ENCODE measurements around the gene HOXA9.

Gene HOXA9

GRCh38 chr7:27179503-27180430 is 14.4 kb upstream of the HOXA9 start:
- Histone ChIP-seq H3K4me1 (ENCODE audit: control insufficient read depth, insufficient read depth, low read length) (peaks cover 22% of the 10 kb centered on the region), H3K9ac (ENCODE audit: low read length in 2 of 2) (no peak overlapping the region), H3K27me3 (ENCODE audit: control insufficient read depth in 1 of 2, insufficient read depth in 2 of 2, low read length in 2 of 2) (peaks cover 88 to 98% of the 10 kb centered on the region in 2 donors), H3K36me3 (ENCODE audit: control insufficient read depth in 2 of 2, insufficient read depth in 2 of 2, low read length in 2 of 2) (no peaks in the 10 kb centered on the region), H3K27ac (ENCODE audit: low read length) (no peak overlapping the region), H3K4me3 (ENCODE audit: low read length in 2 of 2) (peak overlapping the region; percentile 12 to 40), H3K9me3 (ENCODE audit: control insufficient read depth in 2 of 2, low read length in 2 of 2) (no peaks in the 10 kb centered on the region)

DNA sequence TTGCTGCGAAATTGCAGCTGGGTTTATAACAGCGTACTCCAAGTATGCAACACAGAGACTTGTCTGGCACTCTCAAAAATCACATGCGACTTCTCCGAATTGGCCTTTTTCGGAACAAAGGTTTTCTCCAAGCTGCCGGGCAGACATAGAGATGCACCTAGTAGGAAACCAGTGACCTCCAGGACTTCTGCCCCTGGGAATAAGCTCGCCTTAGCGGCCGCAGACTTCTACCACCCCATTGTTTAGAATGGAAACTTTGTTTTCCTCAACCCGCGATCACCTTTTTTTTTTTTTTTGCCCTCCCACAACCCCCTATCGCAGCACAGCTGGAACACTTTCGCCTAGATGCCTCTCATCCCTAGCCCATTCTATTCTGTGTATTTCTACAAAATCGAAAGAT is 13.7 kb upstream of the HOXA9 start:
- Histone ChIP-seq H3K27me3 (ENCODE audit: control insufficient read depth in 1 of 2, insufficient read depth in 2 of 2, low read length in 2 of 2) (peaks cover 90 to 98% of the 10 kb centered on the region in 2 donors), H3K9me3 (ENCODE audit: control insufficient read depth in 2 of 2, low read length in 2 of 2) (no peaks in the 10 kb centered on the region), H3K27ac (ENCODE audit: low read length) (no peak overlapping the region), H3K36me3 (ENCODE audit: control insufficient read depth in 2 of 2, insufficient read depth in 2 of 2, low read length in 2 of 2) (no peaks in the 10 kb centered on the region), H3K9ac (ENCODE audit: low read length in 2 of 2) (no peak overlapping the region), H3K4me1 (ENCODE audit: control insufficient read depth, insufficient read depth, low read length) (peaks cover 17% of the 10 kb centered on the region), H3K4me3 (ENCODE audit: low read length in 2 of 2) (no peak overlapping the region)

DNA sequence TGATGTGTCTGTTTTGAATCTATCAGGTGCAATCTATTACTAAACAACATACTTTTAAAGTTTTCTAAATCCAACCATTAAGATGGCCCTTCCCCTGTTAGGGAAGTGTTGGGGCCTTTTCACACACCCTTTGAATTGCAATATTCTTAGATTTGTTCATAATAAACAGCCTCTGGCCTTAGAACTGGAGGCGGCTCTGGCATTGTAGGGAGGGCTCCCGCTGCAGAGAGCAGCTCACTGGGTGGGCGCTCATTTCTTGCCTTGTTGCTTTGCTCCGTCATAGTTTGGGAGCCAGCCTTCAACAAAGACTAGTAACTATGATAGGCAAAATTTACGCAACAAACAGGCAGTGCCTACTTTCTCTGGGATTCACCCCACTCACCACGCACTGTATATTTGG is 13.0 kb upstream of the HOXA9 start:
- no peaks in the 10 kb centered on the region for H3K36me3 ChIP-seq (ENCODE audit: control insufficient read depth in 2 of 2, insufficient read depth in 2 of 2, low read length in 2 of 2)
- no peak overlapping the region for H3K9ac ChIP-seq (ENCODE audit: low read length in 2 of 2)
- peaks cover 84 to 98% of the 10 kb centered on the region in 2 donors for H3K27me3 ChIP-seq (ENCODE audit: control insufficient read depth in 1 of 2, insufficient read depth in 2 of 2, low read length in 2 of 2)
- H3K9me3 ChIP-seq (ENCODE audit: control insufficient read depth in 2 of 2, low read length in 2 of 2), result no peaks in the 10 kb centered on the region
- no peak overlapping the region for H3K27ac ChIP-seq (ENCODE audit: low read length)
- no peak overlapping the region for H3K4me3 ChIP-seq (ENCODE audit: low read length in 2 of 2)
- peaks cover 21% of the 10 kb centered on the region for H3K4me1 ChIP-seq (ENCODE audit: control insufficient read depth, insufficient read depth, low read length)

GRCh38 chr7:27177795-27178320 is 12.5 kb upstream of the HOXA9 start:
- no peaks in the 10 kb centered on the region for H3K9me3 ChIP-seq (ENCODE audit: control insufficient read depth in 2 of 2, low read length in 2 of 2)
- H3K27me3 ChIP-seq (ENCODE audit: control insufficient read depth in 1 of 2, insufficient read depth in 2 of 2, low read length in 2 of 2), result peaks cover 82 to 98% of the 10 kb centered on the region in 2 donors
- H3K4me3 ChIP-seq (ENCODE audit: low read length in 2 of 2), result no peak overlapping the region
- peaks cover 23% of the 10 kb centered on the region for H3K4me1 ChIP-seq (ENCODE audit: control insufficient read depth, insufficient read depth, low read length)
- H3K27ac ChIP-seq (ENCODE audit: low read length), result no peak overlapping the region
- no peaks in the 10 kb centered on the region for H3K36me3 ChIP-seq (ENCODE audit: control insufficient read depth in 2 of 2, insufficient read depth in 2 of 2, low read length in 2 of 2)
- no peak overlapping the region for H3K9ac ChIP-seq (ENCODE audit: low read length in 2 of 2)

DNA sequence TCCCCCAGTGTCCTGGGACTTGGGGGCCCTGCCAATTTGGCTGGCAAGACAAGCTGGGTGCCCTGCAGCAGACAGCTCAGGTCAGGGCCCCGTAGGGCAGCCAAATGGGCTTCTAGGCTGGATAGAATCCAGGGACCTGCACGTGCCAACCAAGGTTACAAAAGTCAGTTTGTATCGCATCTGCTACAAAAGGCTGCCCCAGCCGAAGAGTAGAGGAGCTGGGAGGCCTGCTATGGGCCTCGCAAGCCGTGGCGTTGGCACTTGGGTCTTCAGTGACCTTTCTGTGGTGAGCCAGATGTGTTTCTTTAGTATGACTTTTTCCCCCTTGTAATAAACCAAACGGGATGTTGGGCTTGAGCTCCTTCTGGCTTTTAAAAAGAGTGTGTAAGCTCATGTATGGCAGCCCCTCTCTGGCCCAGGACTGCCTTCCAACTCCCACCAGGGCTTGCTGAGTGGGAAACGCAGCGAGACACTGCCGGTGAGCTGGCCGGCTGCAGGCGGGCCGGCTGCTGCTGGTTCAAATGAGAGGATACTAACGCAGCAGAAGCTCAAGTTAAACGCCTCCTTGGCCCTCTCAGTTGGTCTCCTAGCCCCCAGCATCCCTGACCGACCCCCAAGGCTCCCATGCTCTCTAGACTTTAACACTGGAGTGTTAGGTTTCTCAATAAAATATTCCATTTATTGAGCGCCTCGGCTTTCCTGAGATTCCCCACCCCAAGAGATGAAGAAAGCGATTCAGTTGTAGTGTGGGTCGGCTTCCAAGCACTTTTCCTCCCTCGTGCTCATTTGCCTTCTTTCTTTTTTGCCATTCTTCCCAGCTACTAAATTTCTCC is 11.8 kb upstream of the HOXA9 start:
- H3K27ac ChIP-seq (ENCODE audit: low read length), result no peak overlapping the region
- no peaks in the 10 kb centered on the region for H3K36me3 ChIP-seq (ENCODE audit: control insufficient read depth in 2 of 2, insufficient read depth in 2 of 2, low read length in 2 of 2)
- H3K27me3 ChIP-seq (ENCODE audit: control insufficient read depth in 1 of 2, insufficient read depth in 2 of 2, low read length in 2 of 2), result peaks cover 81 to 98% of the 10 kb centered on the region in 2 donors

GRCh38 chr7:27176524-27176845 is 11.1 kb upstream of the HOXA9 start:
- Histone ChIP-seq H3K36me3 (ENCODE audit: control insufficient read depth in 2 of 2, insufficient read depth in 2 of 2, low read length in 2 of 2) (no peaks in the 10 kb centered on the region), H3K27ac (ENCODE audit: low read length) (no peak overlapping the region), H3K4me1 (ENCODE audit: control insufficient read depth, insufficient read depth, low read length) (peaks cover 28% of the 10 kb centered on the region), H3K9me3 (ENCODE audit: control insufficient read depth in 2 of 2, low read length in 2 of 2) (no peaks in the 10 kb centered on the region), H3K27me3 (ENCODE audit: control insufficient read depth in 1 of 2, insufficient read depth in 2 of 2, low read length in 2 of 2) (peaks cover 82 to 99% of the 10 kb centered on the region in 2 donors), H3K9ac (ENCODE audit: low read length in 2 of 2) (no peak overlapping the region), H3K4me3 (ENCODE audit: low read length in 2 of 2) (no peak overlapping the region)

More for the DNA sequence above, 11.8 kb upstream of the HOXA9 start:
- H3K9me3 ChIP-seq (ENCODE audit: control insufficient read depth in 2 of 2, low read length in 2 of 2), result no peaks in the 10 kb centered on the region
- no peak overlapping the region for H3K9ac ChIP-seq (ENCODE audit: low read length in 2 of 2)
- H3K4me1 ChIP-seq (ENCODE audit: control insufficient read depth, insufficient read depth, low read length), result peaks cover 26% of the 10 kb centered on the region
- no peak overlapping the region for H3K4me3 ChIP-seq (ENCODE audit: low read length in 2 of 2)

- Histone ChIP-seq H3K4me1 (ENCODE audit: control insufficient read depth, insufficient read depth, low read length) (peaks cover 28% of the 10 kb centered on the region), H3K27me3 (ENCODE audit: control insufficient read depth in 1 of 2, insufficient read depth in 2 of 2, low read length in 2 of 2) (peaks cover 84 to 100% of the 10 kb centered on the region in 2 donors), H3K9ac (ENCODE audit: low read length in 2 of 2) (no peak overlapping the region)
Observed at GRCh38 chr7:27175626-27176523, 10.5 kb upstream of the HOXA9 start.

GRCh38 chr7:27174874-27175625 is 9.7 kb upstream of the HOXA9 start:
- Histone ChIP-seq H3K4me3 (ENCODE audit: low read length in 2 of 2) (no peak overlapping the region), H3K36me3 (ENCODE audit: control insufficient read depth in 2 of 2, insufficient read depth in 2 of 2, low read length in 2 of 2) (no peaks in the 10 kb centered on the region), H3K27ac (ENCODE audit: low read length) (no peak overlapping the region), H3K9me3 (ENCODE audit: control insufficient read depth in 2 of 2, low read length in 2 of 2) (no peaks in the 10 kb centered on the region), H3K9ac (ENCODE audit: low read length in 2 of 2) (no peak overlapping the region), H3K4me1 (ENCODE audit: control insufficient read depth, insufficient read depth, low read length) (peaks cover 28% of the 10 kb centered on the region), H3K27me3 (ENCODE audit: control insufficient read depth in 1 of 2, insufficient read depth in 2 of 2, low read length in 2 of 2) (peaks cover 82 to 100% of the 10 kb centered on the region in 2 donors)

More at GRCh38 chr7:27175626-27176523, 10.5 kb upstream of the HOXA9 start:
- no peak overlapping the region for H3K4me3 ChIP-seq (ENCODE audit: low read length in 2 of 2)
- H3K9me3 ChIP-seq (ENCODE audit: control insufficient read depth in 2 of 2, low read length in 2 of 2), result no peaks in the 10 kb centered on the region
- H3K27ac ChIP-seq (ENCODE audit: low read length), result no peak overlapping the region
- H3K36me3 ChIP-seq (ENCODE audit: control insufficient read depth in 2 of 2, insufficient read depth in 2 of 2, low read length in 2 of 2), result no peaks in the 10 kb centered on the region

DNA sequence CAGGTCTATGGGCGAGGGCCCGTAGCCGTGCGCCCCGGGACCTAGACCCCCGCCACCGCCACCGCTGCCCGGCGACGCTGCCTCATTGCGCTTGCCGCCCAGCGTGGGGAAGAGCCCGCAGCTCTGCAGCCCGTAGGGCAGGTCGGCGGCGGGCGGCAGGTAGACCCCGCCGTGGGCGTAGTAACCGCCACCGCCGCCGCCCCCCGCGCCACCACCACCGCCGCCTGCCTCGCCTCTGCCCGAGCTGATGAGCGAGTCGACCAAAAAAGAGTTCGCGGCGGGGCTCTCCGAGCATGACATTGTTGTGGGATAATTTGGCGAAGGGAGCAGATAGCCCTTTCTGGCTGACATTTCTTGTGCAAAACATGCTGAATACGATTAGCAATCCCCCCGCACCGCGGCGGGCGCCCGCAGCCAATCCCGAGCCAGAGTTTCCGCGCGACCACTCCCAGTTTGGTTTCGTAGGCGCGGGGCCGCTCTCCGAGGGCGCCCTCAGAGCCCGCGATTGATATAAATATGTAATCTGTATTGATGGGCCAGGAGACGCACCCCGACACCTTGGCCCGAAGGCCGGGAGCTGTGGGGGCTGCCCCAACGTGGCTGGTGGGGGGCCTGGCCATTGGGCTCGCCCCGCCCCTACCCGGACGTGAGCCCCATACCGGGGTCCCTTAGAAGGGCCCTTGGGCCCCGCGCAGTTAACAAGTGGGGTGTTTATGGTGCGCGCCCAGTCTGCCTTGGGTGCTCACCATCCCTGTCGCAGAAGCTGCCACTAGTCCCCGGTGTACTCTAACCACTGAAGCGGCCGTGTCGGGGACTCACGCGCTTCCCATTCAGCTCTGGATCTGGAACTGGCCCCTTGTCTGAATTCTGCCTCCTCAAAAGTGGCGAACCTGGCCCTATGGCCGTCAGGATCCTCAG is 8.9 kb upstream of the HOXA9 start, which contains the start of gene HOXA10:
TSS of gene HOXA10 (minus strand) at position 365 of the 918 bp plus-strand sequence. CDS start at position 351, 14 bp downstream.
- Histone ChIP-seq H3K27ac (ENCODE audit: low read length) (no peak within 1 kb of the TSS), H3K4me1 (ENCODE audit: control insufficient read depth, insufficient read depth, low read length) (peaks cover 26% of the 10 kb centered on the region), H3K9me3 (ENCODE audit: control insufficient read depth in 2 of 2, low read length in 2 of 2) (no peaks in the 10 kb centered on the region), H3K4me3 (ENCODE audit: low read length in 2 of 2) (peak within 1 kb of the TSS; percentile 25 to 60), H3K9ac (ENCODE audit: low read length in 2 of 2) (no peak within 1 kb of the TSS), H3K27me3 (ENCODE audit: control insufficient read depth in 1 of 2, insufficient read depth in 2 of 2, low read length in 2 of 2) (peaks cover 78 to 100% of the 10 kb centered on the region in 2 donors), H3K36me3 (ENCODE audit: control insufficient read depth in 2 of 2, insufficient read depth in 2 of 2, low read length in 2 of 2) (no peaks in the 10 kb centered on the region)

Measured in stomach smooth muscle (tissue), 2 donors.